ENCODE results near the gene ZNF391.
A peak's percentile ranks its signal among the peaks of the same experiment; 100 is the strongest.
"Not testable (repeated sequence)": the region's sequence is repeated elsewhere in the genome, so short reads cannot be mapped to it uniquely, and the experiment has no call there.

ZNF391 gene

GRCh38 chr6:27374824-27375612, 13.5 kb upstream of the ZNF391 start:
- H3K27ac ChIP-seq (ENCODE audit: insufficient read depth in 1 of 2, low read depth in 1 of 2, low read length in 2 of 2, poor library complexity in 1 of 2, severe bottlenecking in 2 of 2): peak overlapping the region in 1 of 2 experiments; percentile 62
- CTCF ChIA-PET: no interaction called here

GRCh38 chr6:27375613-27376079, 12.9 kb upstream of the ZNF391 start:
- peak; percentile 61 to 83 (median 72) for DNase-seq
- Histone ChIP-seq H3K27me3 (replicated peaks in 2 of 5; ENCODE audit: control insufficient read depth in 4 of 5, insufficient read depth in 5 of 5, low read length in 4 of 5) (peaks cover 0 to 2% (median 0%) of the 10 kb centered on the region in 5 experiments), H3K27ac (ENCODE audit: insufficient read depth in 1 of 2, low read depth in 1 of 2, low read length in 2 of 2, poor library complexity in 1 of 2, severe bottlenecking in 2 of 2) (peak overlapping the region in 1 of 2 experiments; percentile 60), H3K36me3 (ENCODE audit: control insufficient read depth in 4 of 4, insufficient read depth in 4 of 4, low read length in 3 of 4) (no peaks in the 10 kb centered on the region), H3K4me1 (ENCODE audit: control extremely low read depth in 1 of 4, control insufficient read depth in 4 of 4, insufficient read depth in 4 of 4, low read length in 3 of 4) (peaks cover 0 to 15% (median 8%) of the 10 kb centered on the region in 4 experiments), H3K4me3 (ENCODE audit: control insufficient read depth in 1 of 7, extremely low read depth in 1 of 7, insufficient read depth in 4 of 7, low read depth in 2 of 7, low read length in 6 of 7) (peak overlapping the region in 5 of 7 experiments; percentile 73 to 95 (median 84)), H3K9me3 (ENCODE audit: control extremely low read depth in 1 of 5, control insufficient read depth in 4 of 5, insufficient read depth in 2 of 5, low read depth in 1 of 5, low read length in 4 of 5) (peaks cover 0 to 5% (median 0%) of the 10 kb centered on the region in 5 experiments)
- 32% methylated on average over 3 of the region's 7 CpGs for WGBS (ENCODE audit: insufficient coverage)
- CTCF ChIA-PET: no interaction called here
- POLR2A ChIA-PET: no interaction called here

More at GRCh38 chr6:27374824-27375612, 13.5 kb upstream of the ZNF391 start:
- DNase-seq: peak; percentile 74 to 89 (median 83)
- 0% methylated on average over 14 of the region's 31 CpGs for WGBS (ENCODE audit: insufficient coverage)
- peaks cover 0 to 15% (median 8%) of the 10 kb centered on the region in 4 experiments for H3K4me1 ChIP-seq (ENCODE audit: control extremely low read depth in 1 of 4, control insufficient read depth in 4 of 4, insufficient read depth in 4 of 4, low read length in 3 of 4)
- peak overlapping the region; percentile 59 to 95 (median 84) for H3K4me3 ChIP-seq (ENCODE audit: control insufficient read depth in 1 of 7, extremely low read depth in 1 of 7, insufficient read depth in 4 of 7, low read depth in 2 of 7, low read length in 6 of 7)
- H3K36me3 ChIP-seq (ENCODE audit: control insufficient read depth in 4 of 4, insufficient read depth in 4 of 4, low read length in 3 of 4): no peaks in the 10 kb centered on the region
- H3K27me3 ChIP-seq (replicated peaks in 2 of 5; ENCODE audit: control insufficient read depth in 4 of 5, insufficient read depth in 5 of 5, low read length in 4 of 5): peaks cover 0 to 2% (median 0%) of the 10 kb centered on the region in 5 experiments
- POLR2A ChIA-PET: interaction anchor here (0.6 kb wide), 1 partner anchor 285 kb away, joined by 3 read pairs; no protein-coding TSS in a partner anchor
- peaks cover 0 to 5% (median 1%) of the 10 kb centered on the region in 5 experiments for H3K9me3 ChIP-seq (ENCODE audit: control extremely low read depth in 1 of 5, control insufficient read depth in 4 of 5, insufficient read depth in 2 of 5, low read depth in 1 of 5, low read length in 4 of 5)

GRCh38 chr6:27378406-27378805, 10.2 kb upstream of the ZNF391 start:
- H3K36me3 ChIP-seq (ENCODE audit: control insufficient read depth in 4 of 4, insufficient read depth in 4 of 4, low read length in 3 of 4); DNase-seq; H3K9me3 ChIP-seq (ENCODE audit: control extremely low read depth in 1 of 5, control insufficient read depth in 4 of 5, insufficient read depth in 2 of 5, low read depth in 1 of 5, low read length in 4 of 5); POLR2A ChIA-PET; H3K27ac ChIP-seq (ENCODE audit: insufficient read depth in 1 of 2, low read depth in 1 of 2, low read length in 2 of 2, poor library complexity in 1 of 2, severe bottlenecking in 2 of 2); H3K27me3 ChIP-seq (replicated peaks in 2 of 5; ENCODE audit: control insufficient read depth in 4 of 5, insufficient read depth in 5 of 5, low read length in 4 of 5); H3K4me3 ChIP-seq (ENCODE audit: control insufficient read depth in 1 of 7, extremely low read depth in 1 of 7, insufficient read depth in 4 of 7, low read depth in 2 of 7, low read length in 6 of 7): not testable (repeated sequence)
- WGBS (ENCODE audit: insufficient coverage): 88% methylated on average over 2 of the region's 4 CpGs
- CTCF ChIA-PET: interaction anchor here (0.6 kb wide), 1 partner anchor 313 kb away, joined by 4 read pairs; no protein-coding TSS in a partner anchor
- H3K4me1 ChIP-seq (ENCODE audit: control extremely low read depth in 1 of 4, control insufficient read depth in 4 of 4, insufficient read depth in 4 of 4, low read length in 3 of 4): peaks cover 0 to 15% (median 8%) of the 10 kb centered on the region in 4 experiments

GRCh38 chr6:27381001-27381400, 7.6 kb upstream of the ZNF391 start:
- H3K9me3 ChIP-seq (ENCODE audit: control extremely low read depth in 1 of 5, control insufficient read depth in 4 of 5, insufficient read depth in 2 of 5, low read depth in 1 of 5, low read length in 4 of 5); DNase-seq; POLR2A ChIA-PET; H3K27me3 ChIP-seq (replicated peaks in 2 of 5; ENCODE audit: control insufficient read depth in 4 of 5, insufficient read depth in 5 of 5, low read length in 4 of 5); H3K27ac ChIP-seq (ENCODE audit: insufficient read depth in 1 of 2, low read depth in 1 of 2, low read length in 2 of 2, poor library complexity in 1 of 2, severe bottlenecking in 2 of 2); H3K36me3 ChIP-seq (ENCODE audit: control insufficient read depth in 4 of 4, insufficient read depth in 4 of 4, low read length in 3 of 4); H3K4me3 ChIP-seq (ENCODE audit: control insufficient read depth in 1 of 7, extremely low read depth in 1 of 7, insufficient read depth in 4 of 7, low read depth in 2 of 7, low read length in 6 of 7); CTCF ChIA-PET; H3K4me1 ChIP-seq (ENCODE audit: control extremely low read depth in 1 of 4, control insufficient read depth in 4 of 4, insufficient read depth in 4 of 4, low read length in 3 of 4): not testable (repeated sequence)
- WGBS (ENCODE audit: insufficient coverage): 99% methylated on average over 14 of the region's 30 CpGs

- no peak overlapping the region for H3K4me3 ChIP-seq (ENCODE audit: control insufficient read depth in 1 of 7, extremely low read depth in 1 of 7, insufficient read depth in 4 of 7, low read depth in 2 of 7, low read length in 6 of 7)
- ChIA-PET POLR2A (no interaction called here), CTCF (interaction anchor here (1.0 kb wide), 1 partner anchor 30 kb away, joined by 3 read pairs; no protein-coding TSS in a partner anchor)
- DNase-seq: no peak
- no peaks in the 10 kb centered on the region for H3K27me3 ChIP-seq (replicated peaks in 2 of 5; ENCODE audit: control insufficient read depth in 4 of 5, insufficient read depth in 5 of 5, low read length in 4 of 5)
- WGBS (ENCODE audit: insufficient coverage): no CpG with 5 or more reads among the region's 4 CpGs
- peaks cover 0 to 5% (median 2%) of the 10 kb centered on the region in 5 experiments for H3K9me3 ChIP-seq (ENCODE audit: control extremely low read depth in 1 of 5, control insufficient read depth in 4 of 5, insufficient read depth in 2 of 5, low read depth in 1 of 5, low read length in 4 of 5)
- H3K27ac ChIP-seq (ENCODE audit: insufficient read depth in 1 of 2, low read depth in 1 of 2, low read length in 2 of 2, poor library complexity in 1 of 2, severe bottlenecking in 2 of 2): no peak overlapping the region
- no peaks in the 10 kb centered on the region for H3K36me3 ChIP-seq (ENCODE audit: control insufficient read depth in 4 of 4, insufficient read depth in 4 of 4, low read length in 3 of 4)
- peaks cover 0 to 3% (median 2%) of the 10 kb centered on the region in 4 experiments for H3K4me1 ChIP-seq (ENCODE audit: control extremely low read depth in 1 of 4, control insufficient read depth in 4 of 4, insufficient read depth in 4 of 4, low read length in 3 of 4)
Observed at GRCh38 chr6:27383011-27383410, 5.5 kb upstream of the ZNF391 start.

GRCh38 chr6:27383481-27383880, 5.1 kb upstream of the ZNF391 start:
- no peak for DNase-seq
- H3K27ac ChIP-seq (ENCODE audit: insufficient read depth in 1 of 2, low read depth in 1 of 2, low read length in 2 of 2, poor library complexity in 1 of 2, severe bottlenecking in 2 of 2): no peak overlapping the region
- peaks cover 0 to 6% (median 4%) of the 10 kb centered on the region in 4 experiments for H3K4me1 ChIP-seq (ENCODE audit: control extremely low read depth in 1 of 4, control insufficient read depth in 4 of 4, insufficient read depth in 4 of 4, low read length in 3 of 4)
- ChIA-PET POLR2A (no interaction called here), CTCF (interaction anchor here (1.0 kb wide), 1 partner anchor 31 kb away, joined by 3 read pairs; no protein-coding TSS in a partner anchor)
- H3K27me3 ChIP-seq (replicated peaks in 2 of 5; ENCODE audit: control insufficient read depth in 4 of 5, insufficient read depth in 5 of 5, low read length in 4 of 5): no peaks in the 10 kb centered on the region
- H3K36me3 ChIP-seq (ENCODE audit: control insufficient read depth in 4 of 4, insufficient read depth in 4 of 4, low read length in 3 of 4): no peaks in the 10 kb centered on the region
- H3K4me3 ChIP-seq (ENCODE audit: control insufficient read depth in 1 of 7, extremely low read depth in 1 of 7, insufficient read depth in 4 of 7, low read depth in 2 of 7, low read length in 6 of 7): no peak overlapping the region
- WGBS (ENCODE audit: insufficient coverage): no CpG with 5 or more reads among the region's 1 CpG
- peaks cover 0 to 5% (median 2%) of the 10 kb centered on the region in 5 experiments for H3K9me3 ChIP-seq (ENCODE audit: control extremely low read depth in 1 of 5, control insufficient read depth in 4 of 5, insufficient read depth in 2 of 5, low read depth in 1 of 5, low read length in 4 of 5)

- H3K4me3 ChIP-seq (ENCODE audit: control insufficient read depth in 1 of 7, extremely low read depth in 1 of 7, insufficient read depth in 4 of 7, low read depth in 2 of 7, low read length in 6 of 7): no peak overlapping the region
- no CpG with 5 or more reads among the region's 1 CpG for WGBS (ENCODE audit: insufficient coverage)
- peaks cover 3 to 13% (median 8%) of the 10 kb centered on the region in 4 experiments for H3K4me1 ChIP-seq (ENCODE audit: control extremely low read depth in 1 of 4, control insufficient read depth in 4 of 4, insufficient read depth in 4 of 4, low read length in 3 of 4)
- no peak overlapping the region for H3K27ac ChIP-seq (ENCODE audit: insufficient read depth in 1 of 2, low read depth in 1 of 2, low read length in 2 of 2, poor library complexity in 1 of 2, severe bottlenecking in 2 of 2)
- POLR2A ChIA-PET: no interaction called here
- CTCF ChIA-PET: no interaction called here
- H3K36me3 ChIP-seq (ENCODE audit: control insufficient read depth in 4 of 4, insufficient read depth in 4 of 4, low read length in 3 of 4): peaks cover 0 to 31% (median 5%) of the 10 kb centered on the region in 4 experiments
- DNase-seq: no peak
- peaks cover 4 to 40% (median 9%) of the 10 kb centered on the region in 5 experiments for H3K9me3 ChIP-seq (ENCODE audit: control extremely low read depth in 1 of 5, control insufficient read depth in 4 of 5, insufficient read depth in 2 of 5, low read depth in 1 of 5, low read length in 4 of 5)
- no peaks in the 10 kb centered on the region for H3K27me3 ChIP-seq (replicated peaks in 2 of 5; ENCODE audit: control insufficient read depth in 4 of 5, insufficient read depth in 5 of 5, low read length in 4 of 5)
Observed at GRCh38 chr6:27392623-27393022, 4.1 kb downstream of the ZNF391 start.

Data from common myeloid progenitor, CD34-positive (primary cell).